NCI-H2107 treated with DMSO at 0.1 percent for 48 hours (cell line): ENCODE measurements around the gene SLC44A1.

Experiments used
- DNase-seq: peaks from one replicate; lab custom pipeline; 2025; ENCODE audit not compliant: unreplicated experiment; lab: John Stamatoyannopoulos, UW

SLC44A1 gene

DNA sequence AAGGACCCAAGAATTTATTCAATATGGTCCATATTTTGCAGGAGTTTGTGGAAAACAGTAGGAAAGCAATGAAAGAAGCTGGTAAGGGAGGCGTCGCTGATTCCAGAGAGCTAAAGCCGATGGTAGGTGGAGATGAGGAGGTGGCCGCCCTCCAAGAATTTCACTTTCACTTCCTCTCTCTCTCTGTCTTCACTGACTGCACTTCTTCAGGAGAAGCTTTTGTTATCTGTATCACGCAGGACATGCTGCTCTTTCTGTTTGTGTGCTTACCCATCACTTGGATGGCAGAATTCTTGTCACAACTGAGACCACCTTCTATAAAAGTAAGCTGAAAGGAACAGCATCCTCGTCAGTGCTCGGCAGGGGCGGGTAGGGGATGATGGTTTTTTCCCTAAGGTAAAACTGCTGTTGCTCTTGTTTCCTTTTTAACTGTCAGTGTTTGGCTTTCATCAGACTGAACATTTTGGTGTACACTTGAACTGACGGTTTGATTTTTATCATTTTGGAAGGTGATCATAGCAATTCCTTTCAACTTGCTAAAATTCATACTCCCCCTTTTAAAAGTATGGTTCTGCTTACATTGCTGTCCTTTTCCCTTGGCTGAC is 141.0 kb downstream of the SLC44A1 start:
- DNase-seq, result no peak

DNA sequence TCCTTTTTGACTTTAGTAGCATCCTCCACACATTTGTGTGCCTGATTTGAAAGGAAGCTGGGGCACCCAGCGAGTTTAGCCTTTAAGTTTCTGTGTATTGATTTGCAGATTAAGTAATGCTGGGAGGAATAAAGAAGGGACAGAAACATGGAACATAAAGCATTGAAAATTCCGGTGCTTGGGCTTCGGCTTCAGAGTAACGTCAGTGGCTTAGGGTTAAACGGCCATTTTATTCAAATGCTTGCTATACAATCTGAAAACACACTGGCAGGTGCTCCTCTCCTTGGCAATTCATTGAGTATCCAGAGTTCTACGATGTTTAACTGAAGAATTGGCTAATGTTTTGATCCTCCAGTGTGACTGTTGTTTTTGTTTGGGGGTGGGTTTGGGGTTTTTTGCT is 145.3 kb downstream of the SLC44A1 start:
- DNase-seq, result no peak

DNA sequence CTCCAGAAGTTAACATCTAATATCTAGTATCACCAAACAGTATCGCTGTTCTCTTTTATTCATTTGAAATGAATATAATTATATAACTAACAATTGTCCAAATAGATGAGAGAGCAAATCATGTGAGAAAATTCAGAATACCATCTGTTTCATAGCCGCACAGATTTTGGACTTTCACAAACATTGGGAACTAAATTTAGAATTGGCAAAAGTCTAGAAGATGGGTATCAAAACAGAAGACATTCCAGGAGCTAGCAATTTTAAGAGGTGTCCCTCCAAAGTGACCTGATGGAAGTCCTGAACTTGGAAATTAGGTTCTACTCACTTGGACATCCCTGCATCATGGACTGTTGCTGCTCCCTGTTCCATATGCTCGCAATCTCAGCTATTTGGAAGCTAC is 146.4 kb downstream of the SLC44A1 start:
- no peak for DNase-seq

DNA sequence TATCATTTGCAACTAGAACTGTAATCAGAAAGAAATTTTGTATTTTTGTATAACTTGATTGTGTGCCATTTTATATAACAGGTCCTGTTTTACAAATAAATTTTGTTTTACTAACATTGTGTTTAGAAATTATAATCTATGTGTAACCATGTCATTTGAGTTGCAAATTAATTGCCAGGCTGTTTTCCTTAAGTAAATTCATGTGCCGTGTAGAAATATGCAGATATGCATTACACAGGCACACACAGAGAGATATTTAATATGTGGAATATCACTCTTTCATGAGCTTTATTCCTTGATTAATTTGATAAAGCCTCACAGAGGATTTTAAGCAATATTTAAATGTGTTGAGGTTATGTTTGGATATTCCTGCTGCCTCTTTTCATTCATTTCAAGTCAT is 146.8 kb downstream of the SLC44A1 start:
- DNase-seq, result no peak

DNA sequence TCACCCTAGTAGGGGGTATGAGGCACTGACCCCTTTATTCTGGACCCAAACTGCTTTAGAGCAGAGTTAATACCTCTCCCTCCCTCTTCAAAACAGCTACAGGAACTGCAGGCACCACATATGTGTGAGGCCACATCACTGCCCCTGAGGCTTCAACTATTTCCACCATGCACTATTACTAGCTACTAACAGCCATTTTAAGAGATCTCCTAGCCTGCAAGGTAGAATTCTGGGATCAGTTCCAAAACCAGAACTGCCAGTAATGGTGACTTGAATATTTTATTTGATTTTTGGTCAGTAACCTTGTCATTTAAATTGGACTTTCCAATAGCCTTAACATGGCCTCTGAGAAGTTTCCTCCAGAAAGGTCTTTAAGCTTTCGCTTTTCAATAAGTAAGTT is 148.1 kb downstream of the SLC44A1 start:
- DNase-seq, result no peak

DNA sequence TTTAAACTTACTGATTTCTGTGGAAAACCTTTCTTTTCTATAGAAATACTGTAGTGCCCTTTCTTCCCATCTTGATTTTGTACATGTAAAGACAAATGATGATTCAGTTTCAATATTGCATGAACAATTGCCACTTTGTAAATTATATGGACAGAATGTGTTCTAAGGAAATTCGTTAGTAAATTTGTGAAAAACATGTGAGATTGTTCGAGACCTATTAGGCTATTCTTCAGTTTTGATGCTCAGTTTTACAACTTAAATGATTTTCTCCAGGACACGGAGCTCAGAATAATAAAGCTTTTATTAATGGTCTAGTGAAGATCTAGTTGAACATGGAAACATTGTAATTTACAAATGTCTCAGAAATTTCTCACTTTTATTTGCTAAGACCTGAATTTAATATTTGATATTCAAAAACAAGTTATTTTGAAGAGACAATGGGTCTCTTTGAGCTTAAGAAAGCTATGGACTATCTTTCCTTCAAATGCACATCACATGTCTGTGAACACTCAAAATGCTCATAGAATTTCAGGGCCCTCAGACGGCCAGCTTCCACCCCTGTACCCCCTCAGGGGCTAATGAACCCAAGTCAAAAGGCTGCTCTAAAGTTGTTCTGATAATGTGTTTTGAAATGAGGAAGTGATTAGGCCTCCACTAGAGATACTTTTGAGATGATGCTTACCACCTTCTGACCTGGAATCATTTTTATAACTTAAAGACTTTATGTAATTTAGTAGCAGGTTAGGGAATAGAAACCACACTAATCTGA is 149.3 kb downstream of the SLC44A1 start:
- no peak for DNase-seq

DNA sequence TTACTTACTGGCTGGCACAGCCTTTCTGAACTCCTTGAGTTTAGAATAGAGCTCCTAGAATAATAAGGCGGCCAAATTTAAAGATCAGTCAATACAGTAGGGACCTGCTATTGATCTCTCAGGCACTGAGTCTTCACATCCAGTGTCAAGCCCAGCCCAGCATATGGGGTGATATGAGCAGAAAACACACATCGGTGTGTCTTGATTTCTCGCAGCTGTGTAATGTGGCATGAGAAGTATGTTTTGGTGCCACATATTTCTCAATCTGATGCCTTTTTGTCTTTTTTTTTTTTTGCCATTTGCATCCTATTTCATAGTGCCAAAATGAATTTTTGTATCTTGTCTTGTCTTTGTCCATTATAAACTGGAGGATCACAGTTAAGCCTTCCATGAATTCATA is 152.0 kb downstream of the SLC44A1 start:
- no peak for DNase-seq

DNA sequence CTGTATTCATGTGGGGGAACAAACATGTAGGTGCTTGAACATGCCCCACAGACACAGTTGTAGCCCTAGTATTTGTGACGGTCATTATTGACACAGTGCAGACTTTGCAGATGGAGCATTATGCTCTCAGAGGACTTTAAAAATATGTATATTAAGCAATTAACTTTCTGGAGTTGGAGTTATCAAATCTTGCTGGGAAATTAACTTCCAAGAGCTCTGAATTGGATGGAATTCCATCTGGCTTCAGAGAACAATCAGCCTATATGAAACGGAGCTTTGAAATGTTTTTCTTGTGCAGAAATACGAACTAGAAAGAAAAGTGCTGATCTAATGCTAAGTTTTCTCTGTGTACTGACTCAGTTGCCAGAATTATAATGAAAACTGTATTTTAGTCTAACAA is 152.4 kb downstream of the SLC44A1 start:
- no peak for DNase-seq

DNA sequence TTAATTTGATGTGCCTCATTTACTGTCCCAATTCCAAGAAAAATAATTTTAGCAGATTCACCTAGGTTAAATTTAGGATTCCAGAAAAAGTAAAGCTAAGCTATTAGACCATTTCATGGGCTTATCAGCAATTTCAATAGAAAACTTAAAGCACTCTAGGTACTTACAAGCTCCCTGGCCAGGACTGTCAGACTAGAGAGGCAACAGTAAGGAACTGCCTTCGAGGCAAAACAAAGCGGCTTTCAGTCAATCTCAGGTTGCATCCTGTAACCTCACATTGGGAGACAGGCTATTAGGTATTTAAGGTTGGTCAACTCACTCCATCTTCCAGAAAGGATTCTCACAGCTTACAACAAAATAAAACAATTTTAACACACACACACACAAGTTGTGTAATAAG is 154.7 kb downstream of the SLC44A1 start:
- no peak for DNase-seq

DNA sequence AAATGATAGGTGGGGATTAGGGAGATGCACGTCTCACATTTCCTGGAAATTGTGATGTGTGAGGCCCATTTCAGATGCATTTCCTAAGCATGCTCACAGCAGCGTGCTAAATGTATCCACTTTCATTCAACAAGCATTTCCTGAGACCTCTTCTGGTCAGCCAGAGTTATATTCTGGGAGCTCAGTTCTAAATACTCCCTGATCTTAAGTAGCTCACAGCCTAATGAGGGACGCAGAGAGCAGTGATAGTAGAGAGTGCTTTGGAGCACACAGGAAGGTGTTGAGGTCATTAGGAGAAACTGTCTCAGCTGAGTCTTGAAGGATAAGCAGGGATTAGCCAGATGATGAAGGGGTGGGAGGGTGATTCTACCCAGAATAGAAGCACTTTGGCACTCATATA is 157.2 kb downstream of the SLC44A1 start:
- no peak for DNase-seq

DNA sequence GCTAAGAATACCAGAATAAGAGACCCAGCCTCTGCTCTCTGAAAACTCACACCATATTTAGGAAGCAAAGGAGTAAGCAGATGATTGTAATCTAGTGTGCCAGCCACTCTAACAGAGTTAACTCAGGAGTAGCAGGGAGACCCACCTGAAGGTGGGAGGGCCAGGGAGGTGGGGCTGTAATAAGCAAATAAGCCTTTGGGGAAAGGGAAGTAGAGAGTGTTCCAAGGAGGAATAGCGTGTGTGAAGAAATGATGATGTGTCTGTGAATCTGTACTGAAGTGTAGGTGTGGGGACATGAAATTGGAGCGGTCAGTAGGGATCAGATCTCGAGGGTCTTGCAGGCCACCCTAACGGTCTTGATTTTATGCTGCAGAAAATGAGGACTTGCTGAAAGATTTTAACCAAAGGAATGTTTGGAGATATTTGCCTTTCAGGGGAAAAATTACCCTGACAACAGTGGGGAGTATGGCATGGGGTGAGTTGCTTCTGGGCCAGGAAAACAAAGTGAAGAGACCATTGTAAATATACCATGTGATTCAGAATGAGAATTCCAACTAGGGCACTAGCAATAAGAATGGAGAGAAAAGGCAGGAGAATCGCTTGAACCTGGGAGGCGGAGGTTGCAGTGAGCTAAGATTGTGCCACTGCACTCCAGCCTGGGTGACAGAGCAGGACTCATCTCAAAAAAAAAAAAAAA is 159.2 kb downstream of the SLC44A1 start:
- DNase-seq, result no peak

DNA sequence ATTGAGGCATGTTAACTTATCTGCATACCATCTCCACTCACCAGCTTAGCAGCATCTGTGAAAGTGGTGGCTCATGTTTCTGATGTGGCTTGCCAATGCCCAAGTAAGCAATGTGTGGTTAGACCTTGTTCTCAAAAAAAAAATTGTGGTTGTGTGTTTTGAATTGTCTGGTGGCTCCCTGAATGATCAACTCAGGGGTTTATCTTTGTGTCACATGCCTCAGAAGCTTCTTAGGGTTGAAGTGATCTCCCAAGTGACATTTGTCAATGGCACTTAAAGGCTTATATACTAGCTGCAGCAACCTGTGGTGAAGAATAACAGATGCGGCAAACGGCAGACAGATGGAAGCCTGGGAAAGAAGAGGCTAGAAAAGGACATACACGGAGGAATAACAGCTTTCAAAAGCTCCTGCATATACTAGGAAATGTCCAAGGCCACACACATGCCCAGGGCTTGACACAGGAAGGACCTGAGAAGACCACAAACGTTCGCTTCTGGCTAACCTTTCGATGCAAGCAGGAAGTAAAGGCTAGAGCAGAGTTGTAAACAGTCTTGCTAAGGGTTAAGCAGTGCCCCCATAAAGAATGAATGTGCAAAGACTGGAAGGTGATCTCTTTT is 161.2 kb downstream of the SLC44A1 start:
- DNase-seq, result peak; percentile 93

DNA sequence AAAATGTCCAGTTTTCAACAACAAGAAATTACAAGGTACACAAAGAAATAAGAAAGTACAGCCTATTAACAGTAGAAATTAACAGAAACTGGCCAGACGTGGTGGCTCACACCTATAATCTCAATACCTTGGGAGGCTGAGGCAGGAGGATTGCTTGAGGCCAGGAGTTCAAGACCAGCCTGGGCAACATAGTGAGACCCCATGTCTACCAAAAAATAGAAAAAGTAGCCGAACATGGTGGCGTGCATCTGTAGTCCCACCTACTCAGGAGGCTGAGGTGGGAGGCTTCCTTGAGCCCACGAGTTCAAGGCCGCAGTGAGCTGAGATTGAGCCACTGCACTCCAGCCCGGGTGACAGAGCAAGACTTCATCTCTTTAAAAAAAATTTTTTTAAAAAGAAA is 161.9 kb downstream of the SLC44A1 start:
- no peak for DNase-seq

DNA sequence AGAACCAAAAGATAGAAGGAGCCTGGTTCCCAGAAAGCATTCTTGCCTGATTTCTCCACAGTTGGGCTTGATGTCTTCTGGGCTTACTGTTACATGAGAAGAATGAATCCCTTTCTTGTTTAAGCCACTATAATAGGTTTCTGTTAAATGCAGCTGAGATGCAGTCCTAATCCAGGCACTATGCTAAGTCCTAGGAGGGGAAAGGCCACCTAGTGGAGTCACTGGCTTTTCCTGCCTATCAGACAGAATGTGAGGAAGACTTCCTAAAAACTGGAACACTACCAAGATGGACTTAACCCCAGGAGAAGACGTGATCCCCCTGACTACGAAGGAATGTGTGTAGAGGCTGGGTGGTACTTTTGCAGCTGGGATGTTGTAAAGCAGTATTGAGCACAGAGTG is 169.1 kb downstream of the SLC44A1 start:
- peak; percentile 40 for DNase-seq

DNA sequence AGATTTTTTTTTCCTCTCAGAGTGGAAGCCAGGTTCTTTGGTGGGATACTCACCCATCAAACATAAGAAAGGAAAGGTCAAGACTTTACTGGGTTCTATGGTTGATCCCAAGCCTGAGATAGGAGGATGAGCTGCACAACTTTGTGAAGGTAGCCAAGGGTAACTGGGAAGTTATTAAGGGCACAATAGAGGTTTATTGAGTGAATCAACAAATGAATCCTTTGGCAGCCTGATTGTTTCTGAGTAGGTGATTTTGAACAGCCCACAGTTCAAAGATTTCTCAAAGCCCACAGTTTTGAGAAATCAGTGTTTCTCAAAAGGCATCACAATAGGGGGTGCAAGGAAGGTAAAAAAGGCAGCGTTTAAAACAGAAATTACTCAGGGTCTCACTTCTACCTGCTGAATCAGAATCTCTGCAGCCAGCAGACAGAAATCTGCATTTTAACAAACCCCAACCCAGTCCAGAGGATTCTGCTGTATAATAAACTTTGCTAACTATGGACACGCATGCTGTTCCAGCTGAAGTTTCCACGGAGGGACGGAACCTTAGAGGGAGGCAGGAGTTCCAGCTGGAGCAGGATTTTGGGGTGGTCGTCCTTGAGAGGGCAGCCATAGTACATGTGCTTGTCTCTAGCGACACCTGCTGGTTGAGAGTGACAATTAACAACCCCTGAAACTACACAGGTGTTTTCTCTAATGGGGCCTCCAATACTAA is 170.7 kb downstream of the SLC44A1 start:
- peak; percentile 32 for DNase-seq

DNA sequence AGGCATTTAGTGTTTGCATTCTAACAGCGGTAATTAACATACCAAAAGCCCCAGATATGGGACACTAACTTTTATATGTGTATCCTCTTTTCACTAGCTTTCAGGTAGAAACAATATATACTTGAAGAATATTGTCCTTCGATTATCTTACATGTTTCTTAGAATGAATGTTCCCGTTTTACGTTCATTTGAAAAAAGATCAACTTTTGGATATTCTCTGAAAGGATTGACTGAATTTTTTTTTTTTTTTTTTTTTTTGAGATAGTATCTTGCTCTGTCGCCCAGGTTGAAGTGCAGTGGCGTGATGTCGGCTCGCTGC is 171.2 kb downstream of the SLC44A1 start:
- DNase-seq, result no peak

DNA sequence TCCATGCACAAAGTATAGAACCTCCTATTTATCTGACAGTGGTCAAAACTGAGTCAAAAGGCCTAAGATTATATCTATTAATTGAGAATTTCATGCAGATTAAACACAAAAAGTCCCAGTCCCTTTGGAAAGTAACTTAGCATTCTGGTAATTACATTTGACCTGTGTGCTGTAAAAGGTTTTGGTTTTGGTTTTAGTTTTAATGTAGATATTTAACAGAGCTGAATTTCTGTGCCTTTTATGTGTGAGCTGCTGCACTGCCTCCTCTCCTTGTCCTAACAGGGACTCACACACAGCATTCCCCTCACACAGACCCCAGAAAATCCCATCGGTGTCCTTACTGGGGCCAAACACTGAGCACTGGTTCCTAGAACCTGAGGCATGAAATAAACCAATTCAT is 172.4 kb downstream of the SLC44A1 start:
- DNase-seq, result no peak

DNA sequence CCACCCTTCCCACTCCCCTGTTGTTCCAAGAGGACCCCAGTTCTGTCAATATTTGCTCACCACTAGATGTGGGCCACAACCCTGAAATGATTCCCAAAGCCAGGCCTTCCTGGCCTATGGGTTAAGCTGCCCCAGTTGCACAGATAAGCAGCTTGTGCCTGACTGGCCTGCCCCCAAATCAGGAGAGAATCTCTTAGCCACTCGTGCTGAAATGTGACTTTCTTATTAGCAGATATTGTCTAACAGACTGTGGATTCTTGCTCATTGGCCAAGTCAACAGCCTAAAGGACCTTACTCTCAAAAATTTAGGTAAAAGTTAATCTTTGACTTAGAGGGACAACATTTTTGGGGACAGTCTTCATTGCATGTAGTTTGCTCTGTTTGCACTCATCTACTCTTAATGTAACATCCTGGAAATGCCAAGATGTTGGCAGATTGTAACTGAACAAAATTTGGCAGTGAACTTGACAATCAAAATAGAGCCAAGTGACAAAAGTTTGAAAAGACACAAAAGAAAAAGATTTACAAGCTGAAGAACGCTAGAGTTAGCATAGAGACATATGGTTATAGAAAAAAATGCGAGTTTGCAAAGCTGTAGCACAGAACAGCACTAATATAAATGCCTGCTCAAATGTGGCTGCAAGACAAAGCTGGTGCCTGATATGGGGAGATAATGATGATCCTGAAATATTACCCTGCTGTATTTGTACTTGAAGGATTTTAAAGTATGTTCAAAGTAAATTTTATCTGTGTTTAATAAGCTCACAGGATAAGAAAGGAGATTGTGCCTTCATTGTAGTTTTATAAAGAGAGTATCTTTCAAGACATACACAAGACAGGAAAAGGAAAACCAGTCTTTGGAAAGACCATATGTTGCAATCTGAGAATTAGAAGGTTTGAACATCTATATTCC is 174.4 kb downstream of the SLC44A1 start:
- DNase-seq, result no peak

DNA sequence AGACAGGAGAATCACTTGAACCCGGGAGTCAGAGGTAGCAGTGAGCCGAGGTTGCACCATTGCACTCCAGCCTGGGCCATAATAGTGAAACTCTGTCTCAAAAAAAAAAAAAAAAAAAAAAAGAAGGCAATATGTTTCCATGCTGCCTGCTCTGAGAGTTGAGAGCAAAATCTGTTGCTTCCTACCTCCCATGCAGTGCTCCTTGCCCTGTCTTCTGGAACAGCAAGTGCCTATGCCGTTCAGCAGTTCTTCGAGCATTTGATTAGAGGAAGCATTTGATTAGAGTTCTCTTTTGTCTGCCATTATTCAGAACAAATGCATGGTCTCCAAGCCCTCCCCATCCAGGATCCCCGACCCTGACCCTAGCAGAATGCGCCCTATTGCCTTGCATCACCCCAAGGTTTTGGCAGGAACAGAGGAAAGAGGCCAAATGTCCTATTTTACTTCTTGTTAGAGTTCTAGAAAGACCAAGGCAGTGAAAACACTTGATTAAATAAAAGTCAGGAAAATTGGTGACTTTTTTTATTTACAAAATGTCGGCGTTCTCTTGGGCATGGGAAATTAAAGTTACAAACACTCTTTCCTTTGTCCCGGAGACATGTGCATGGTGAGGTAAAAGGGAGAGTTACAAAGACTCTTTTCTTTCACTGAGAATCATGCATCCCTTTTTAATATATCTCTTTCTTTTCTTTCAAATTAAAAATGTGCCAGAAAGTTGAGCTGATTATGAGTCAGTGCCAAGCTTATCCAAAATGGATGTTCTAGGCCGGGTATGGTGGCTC is 175.6 kb downstream of the SLC44A1 start:
- DNase-seq, result no peak

DNA sequence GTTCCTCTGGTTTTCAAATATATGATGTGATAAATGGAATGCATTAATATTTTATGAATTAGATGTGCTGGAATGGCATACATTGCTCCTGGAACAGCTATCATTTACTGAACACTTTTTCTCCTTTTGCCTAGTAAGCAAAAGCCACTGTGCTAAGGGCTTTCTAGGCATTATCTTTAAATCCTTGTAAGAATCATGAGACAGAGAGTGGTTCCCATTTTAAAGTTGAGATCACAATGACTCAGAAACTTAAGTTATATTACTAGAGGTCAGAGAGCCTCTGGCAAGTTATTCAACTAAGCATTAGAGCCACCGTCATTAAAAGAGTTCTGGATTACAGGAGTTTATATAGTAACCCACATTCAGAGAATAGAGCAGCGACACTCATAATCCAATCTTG is 176.7 kb downstream of the SLC44A1 start:
- DNase-seq, result no peak
